Measurements from ENCODE around the gene ACAN. TPM values are rescaled to one million over a fixed set of nuclear protein-coding genes. Genes with fewer than 3 reads are reported as not detected.

ACAN gene
- total and polyA plus RNA-seq, 2 donors (not counting 3 experiments of a cell fraction or from before 2014, with no cell fraction given): not detected

DNA sequence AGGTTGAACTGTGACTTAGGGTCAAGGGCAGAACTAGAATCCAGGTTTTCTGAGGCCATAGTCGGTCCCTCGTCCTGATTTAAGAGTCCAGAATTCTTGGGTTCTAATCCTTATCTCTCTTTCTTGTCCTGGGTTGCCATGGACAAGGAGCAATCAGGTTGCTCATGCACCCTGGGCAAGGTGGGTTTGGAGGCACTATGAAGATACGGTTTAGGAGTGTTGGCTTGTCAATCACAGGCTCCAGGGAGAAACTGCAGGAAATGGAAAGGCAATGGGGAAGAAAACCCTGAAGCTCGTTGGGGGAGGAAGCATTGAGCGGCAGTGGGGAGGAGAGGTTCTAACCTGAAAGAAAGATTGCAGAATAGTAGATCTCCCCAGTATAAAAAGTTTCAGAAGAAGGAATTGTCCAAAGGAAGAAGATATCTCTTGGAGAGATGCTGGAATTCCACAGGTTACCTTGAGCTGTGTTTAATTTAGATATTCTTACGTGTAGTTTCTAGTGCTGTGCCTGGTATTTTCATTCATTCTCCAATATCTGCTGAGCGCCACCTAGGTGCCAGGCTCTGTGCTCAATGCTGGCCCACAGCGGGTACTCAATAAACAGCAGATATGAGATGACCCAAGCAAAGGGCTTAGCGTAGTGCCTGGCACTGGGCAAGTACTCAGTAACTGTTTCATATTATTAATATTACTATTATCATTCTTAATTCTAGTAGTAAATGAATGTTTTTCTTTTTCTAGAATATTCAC, 2.0 kb downstream of the ACAN start:
- H3K4me1 ChIP-seq (ENCODE audit: control insufficient read depth, extremely low read depth, insufficient read depth, low read length): no peaks in the 10 kb centered on the region
- H2AFZ ChIP-seq (ENCODE audit: low read depth, low read length): no peak overlapping the region
- dilution Hi-C loops (cut with MboI; ENCODE audit: extremely low pct_ligation_motif_present, low sequenced_read_pairs): no loop called here
- ChIA-PET CTCF (interaction anchor here (1.0 to 1.1 kb wide), 2 partner anchors 10 to 147 kb away, joined by 3 to 5 read pairs; no protein-coding TSS in a partner anchor), POLR2A (no interaction called here)
- BruUV-seq (replicated peaks): no TSS peak
- FAIRE-seq: no peak
- peaks cover 30 to 31% of the 10 kb centered on the region in 2 experiments for H3K27me3 ChIP-seq (ENCODE audit: control insufficient read depth in 2 of 2, insufficient read depth in 2 of 2, low read length in 2 of 2)
- no peaks in the 10 kb centered on the region for H3K79me2 ChIP-seq (ENCODE audit: control insufficient read depth, insufficient read depth, low read length)
- no peak overlapping the region for H3K4me2 ChIP-seq (ENCODE audit: insufficient read depth, low read length)
- no peak for DNase-seq (ENCODE audit: low read depth, low spot score)
- H3K27ac ChIP-seq (ENCODE audit: insufficient read depth, low read depth, low read length): no peak overlapping the region
- H3K9ac ChIP-seq (replicated peaks; ENCODE audit: extremely low read depth, insufficient read depth, low read length): no peak overlapping the region
- H4K20me1 ChIP-seq (replicated peaks; ENCODE audit: control insufficient read depth, extremely low read depth, insufficient read depth, low read length): no peaks in the 10 kb centered on the region
- intact Hi-C loops (cut with micrococcal nuclease): no loop called here
- H3K9me1 ChIP-seq (replicated peaks; ENCODE audit: control insufficient read depth, extremely low read depth, insufficient read depth, low read length): no peaks in the 10 kb centered on the region
- TF ChIP-seq GATA2 (IDR thresholded peaks at IDR 0.05; ENCODE audit: insufficient read depth, insufficient read length, low read depth, low read length): no peak
- no peak for TF ChIP-seq JUN (IDR thresholded peaks at IDR 0.05; ENCODE audit: borderline replicate concordance, insufficient read depth, insufficient read length, low read depth)
- TF ChIP-seq, protein P1, sequence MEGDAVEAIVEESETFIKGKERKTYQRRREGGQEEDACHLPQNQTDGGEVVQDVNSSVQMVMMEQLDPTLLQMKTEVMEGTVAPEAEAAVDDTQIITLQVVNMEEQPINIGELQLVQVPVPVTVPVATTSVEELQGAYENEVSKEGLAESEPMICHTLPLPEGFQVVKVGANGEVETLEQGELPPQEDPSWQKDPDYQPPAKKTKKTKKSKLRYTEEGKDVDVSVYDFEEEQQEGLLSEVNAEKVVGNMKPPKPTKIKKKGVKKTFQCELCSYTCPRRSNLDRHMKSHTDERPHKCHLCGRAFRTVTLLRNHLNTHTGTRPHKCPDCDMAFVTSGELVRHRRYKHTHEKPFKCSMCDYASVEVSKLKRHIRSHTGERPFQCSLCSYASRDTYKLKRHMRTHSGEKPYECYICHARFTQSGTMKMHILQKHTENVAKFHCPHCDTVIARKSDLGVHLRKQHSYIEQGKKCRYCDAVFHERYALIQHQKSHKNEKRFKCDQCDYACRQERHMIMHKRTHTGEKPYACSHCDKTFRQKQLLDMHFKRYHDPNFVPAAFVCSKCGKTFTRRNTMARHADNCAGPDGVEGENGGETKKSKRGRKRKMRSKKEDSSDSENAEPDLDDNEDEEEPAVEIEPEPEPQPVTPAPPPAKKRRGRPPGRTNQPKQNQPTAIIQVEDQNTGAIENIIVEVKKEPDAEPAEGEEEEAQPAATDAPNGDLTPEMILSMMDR (IDR thresholded peaks at IDR 0.05; ENCODE audit: extremely low read depth in 1 of 2, insufficient read depth in 1 of 2, low read depth in 1 of 2, low read length in 2 of 2): no peak
- TF ChIP-seq POLR2AphosphoS5 (IDR thresholded peaks at IDR 0.05; ENCODE audit: insufficient read depth, low read depth, low read length): no peak
- no peak for TF ChIP-seq EZH2 (IDR thresholded peaks at IDR 0.05; ENCODE audit: borderline replicate concordance, low read depth, low read length, severe bottlenecking)
- TF ChIP-seq MAX (IDR thresholded peaks at IDR 0.05; ENCODE audit: insufficient read depth, insufficient read length): no peak
- TF ChIP-seq FOS (IDR thresholded peaks at IDR 0.05; ENCODE audit: borderline replicate concordance, insufficient read depth, low read length): no peak
- TF ChIP-seq MYC (IDR thresholded peaks at IDR 0.05; ENCODE audit: low read depth, low read length): no peak
- no peak for TF ChIP-seq POLR2A (IDR thresholded peaks at IDR 0.05; ENCODE audit: low read depth, low read length)
- no peaks in the 10 kb centered on the region for H3K9me3 ChIP-seq (replicated peaks; ENCODE audit: control insufficient read depth, insufficient read depth, low read length)
- H3K4me3 ChIP-seq (replicated peaks in 1 of 3; ENCODE audit: insufficient read depth in 1 of 3, low read depth in 1 of 3, low read length in 3 of 3): no peak overlapping the region
- H3K36me3 ChIP-seq (ENCODE audit: control insufficient read depth in 2 of 2, extremely low read depth in 1 of 2, insufficient read depth in 2 of 2, low read length in 2 of 2): no peaks in the 10 kb centered on the region
